Measurements from ENCODE around the gene CTSF. TPM values are rescaled to one million over a fixed set of nuclear protein-coding genes. Genes with fewer than 3 reads are reported as not detected.

CTSF gene
- total and polyA plus RNA-seq, 2 of the 8 experiments (the other 6 are each of a cell fraction or from before 2014, with no cell fraction given): 0.58 to 2.3 TPM

DNA sequence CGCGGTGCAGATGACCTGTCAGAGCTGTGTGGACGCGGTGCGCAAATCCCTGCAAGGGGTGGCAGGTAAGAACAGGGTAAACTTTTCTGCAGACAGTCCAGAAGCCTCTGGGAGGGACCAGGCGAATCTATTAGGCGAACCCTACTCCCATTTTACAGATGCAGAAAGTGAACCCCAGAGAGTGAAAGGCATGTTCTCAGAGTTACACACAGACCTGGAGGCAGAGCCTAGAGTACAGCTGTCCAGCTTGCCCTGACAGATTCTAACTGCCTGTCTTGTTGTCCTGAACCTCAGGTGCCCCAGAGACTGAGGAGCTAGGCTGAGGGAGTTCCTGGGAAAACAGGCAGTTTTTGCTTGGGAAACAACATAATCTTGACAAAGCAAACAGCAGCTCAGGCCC is 25.2 kb upstream of the CTSF start (continued):
- TF ChIP-seq CHD7 (IDR thresholded peaks at IDR 0.05; ENCODE audit: insufficient replicate concordance, low read length) (no peak), ATF3 (IDR thresholded peaks at IDR 0.05; ENCODE audit: insufficient read depth, low read depth, low read length) (no peak), TCF12 (IDR thresholded peaks at IDR 0.05; ENCODE audit: low read depth, low read length) (no peak), POLR2A (IDR thresholded peaks at IDR 0.05; ENCODE audit: control extremely low read depth in 1 of 2, low read depth in 2 of 2, low read length in 2 of 2) (no peak), TAF1 (IDR thresholded peaks at IDR 0.05; ENCODE audit: low read depth, low read length) (no peak), NANOG (IDR thresholded peaks at IDR 0.05; ENCODE audit: insufficient read depth, low read depth, low read length, poor library complexity, severe bottlenecking) (no peak), BRCA1 (IDR thresholded peaks at IDR 0.05; ENCODE audit: low read depth, low read length) (no peak), SP2 (IDR thresholded peaks at IDR 0.05; ENCODE audit: low read length) (no peak)
- TF ChIP-seq, protein P1, sequence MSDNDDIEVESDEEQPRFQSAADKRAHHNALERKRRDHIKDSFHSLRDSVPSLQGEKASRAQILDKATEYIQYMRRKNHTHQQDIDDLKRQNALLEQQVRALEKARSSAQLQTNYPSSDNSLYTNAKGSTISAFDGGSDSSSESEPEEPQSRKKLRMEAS (IDR thresholded peaks at IDR 0.05): no peak

All from H1 (cell line).